Choroid plexus epithelial cell (primary cell): ENCODE data around the gene FRYL.

ENCODE experiments used
- DNase-seq: peaks from one replicate; pipeline ENCODE4 v3.0.0-alpha.2; 2010; ENCODE audit warnings: low read depth
- H3K4me3 ChIP-seq: 2 replicates; pipeline ENCODE4 v1.5.1; 2011; ENCODE audit warnings: low read depth, mild to moderate bottlenecking, control low read depth, low read length, moderate library complexity
- TF ChIP-seq, protein P1 (sequence below): conservative IDR thresholded peaks from 2 replicates; pipeline ENCODE4 v1.5.1; 2011; ENCODE audit warnings: low read depth, mild to moderate bottlenecking, control low read depth, inconsistent platforms, low read length, moderate library complexity

The FRYL gene

DNA sequence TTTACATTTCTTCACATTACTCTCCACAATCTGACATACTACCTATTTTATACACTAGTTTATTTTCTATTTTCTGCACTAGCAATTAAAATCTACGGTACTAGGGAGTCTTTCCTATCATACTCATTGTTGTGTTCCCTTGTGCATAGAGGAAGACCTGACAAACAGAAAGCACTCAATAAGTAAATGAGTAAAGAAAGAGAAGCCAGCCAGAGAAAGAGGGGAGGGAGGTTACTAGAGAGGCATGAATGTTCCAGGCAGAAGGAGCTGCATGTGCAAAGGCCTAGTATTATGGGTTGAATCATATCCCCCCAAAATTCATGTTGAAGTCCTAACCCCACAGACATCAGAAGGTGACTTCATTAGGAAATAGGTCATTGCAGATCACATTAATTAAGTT lies 176.0 kb downstream of the FRYL start:
- no peak for DNase-seq
- no peak overlapping the region for H3K4me3 ChIP-seq
- TF ChIP-seq, protein P1, sequence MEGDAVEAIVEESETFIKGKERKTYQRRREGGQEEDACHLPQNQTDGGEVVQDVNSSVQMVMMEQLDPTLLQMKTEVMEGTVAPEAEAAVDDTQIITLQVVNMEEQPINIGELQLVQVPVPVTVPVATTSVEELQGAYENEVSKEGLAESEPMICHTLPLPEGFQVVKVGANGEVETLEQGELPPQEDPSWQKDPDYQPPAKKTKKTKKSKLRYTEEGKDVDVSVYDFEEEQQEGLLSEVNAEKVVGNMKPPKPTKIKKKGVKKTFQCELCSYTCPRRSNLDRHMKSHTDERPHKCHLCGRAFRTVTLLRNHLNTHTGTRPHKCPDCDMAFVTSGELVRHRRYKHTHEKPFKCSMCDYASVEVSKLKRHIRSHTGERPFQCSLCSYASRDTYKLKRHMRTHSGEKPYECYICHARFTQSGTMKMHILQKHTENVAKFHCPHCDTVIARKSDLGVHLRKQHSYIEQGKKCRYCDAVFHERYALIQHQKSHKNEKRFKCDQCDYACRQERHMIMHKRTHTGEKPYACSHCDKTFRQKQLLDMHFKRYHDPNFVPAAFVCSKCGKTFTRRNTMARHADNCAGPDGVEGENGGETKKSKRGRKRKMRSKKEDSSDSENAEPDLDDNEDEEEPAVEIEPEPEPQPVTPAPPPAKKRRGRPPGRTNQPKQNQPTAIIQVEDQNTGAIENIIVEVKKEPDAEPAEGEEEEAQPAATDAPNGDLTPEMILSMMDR: no peak

DNA sequence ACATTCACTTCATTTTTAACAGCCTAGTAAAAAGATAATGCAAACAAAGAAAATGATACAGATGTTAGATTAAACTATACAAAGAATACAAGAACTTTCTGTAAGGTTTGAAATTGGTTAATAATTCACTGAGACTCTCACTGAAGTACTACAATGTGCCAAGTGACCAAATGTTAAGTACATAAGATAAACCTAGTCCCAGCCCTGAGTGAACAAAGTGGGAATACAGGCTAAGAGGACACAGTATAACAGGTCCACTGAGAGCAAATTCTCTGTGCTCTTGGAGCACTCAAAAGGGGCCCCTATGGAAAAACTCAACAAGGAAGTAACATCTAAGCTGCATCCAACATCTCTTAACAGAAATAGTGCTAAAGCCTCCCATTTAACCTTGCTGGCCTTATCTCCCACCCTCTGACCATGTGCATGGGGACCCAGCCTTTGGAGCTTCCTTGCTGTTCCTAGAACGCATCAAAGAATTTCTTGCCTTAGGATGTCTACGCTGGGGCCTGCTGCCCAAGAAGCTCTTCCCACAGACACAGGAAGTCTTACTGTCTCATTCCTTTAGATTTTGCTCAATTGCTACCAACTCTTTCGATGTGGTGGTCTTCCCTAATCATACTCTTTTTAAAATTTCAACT lies 176.6 kb downstream of the FRYL start:
- no peak overlapping the region for H3K4me3 ChIP-seq
- TF ChIP-seq, protein P1: no peak
- no peak for DNase-seq

DNA sequence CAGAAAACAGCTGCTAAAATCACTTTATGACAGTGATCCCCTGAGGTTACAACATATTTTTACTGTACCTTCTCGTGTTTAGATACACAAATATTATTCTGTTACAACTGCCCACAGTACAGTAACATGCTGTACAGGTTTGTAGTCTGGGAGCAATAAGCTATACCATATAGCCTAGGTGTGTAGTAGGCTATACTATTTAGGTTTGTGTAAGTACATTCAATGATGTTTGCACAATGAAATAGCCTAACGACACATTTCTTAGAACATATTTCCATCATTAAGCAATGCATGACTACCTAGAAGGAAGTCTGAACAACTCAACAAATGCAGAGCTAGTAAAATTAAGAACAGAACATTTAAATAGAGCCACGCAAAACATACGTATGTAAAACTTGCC lies 177.3 kb downstream of the FRYL start:
- peak; percentile 53 for DNase-seq
- no peak overlapping the region for H3K4me3 ChIP-seq
- TF ChIP-seq, protein P1: no peak

DNA sequence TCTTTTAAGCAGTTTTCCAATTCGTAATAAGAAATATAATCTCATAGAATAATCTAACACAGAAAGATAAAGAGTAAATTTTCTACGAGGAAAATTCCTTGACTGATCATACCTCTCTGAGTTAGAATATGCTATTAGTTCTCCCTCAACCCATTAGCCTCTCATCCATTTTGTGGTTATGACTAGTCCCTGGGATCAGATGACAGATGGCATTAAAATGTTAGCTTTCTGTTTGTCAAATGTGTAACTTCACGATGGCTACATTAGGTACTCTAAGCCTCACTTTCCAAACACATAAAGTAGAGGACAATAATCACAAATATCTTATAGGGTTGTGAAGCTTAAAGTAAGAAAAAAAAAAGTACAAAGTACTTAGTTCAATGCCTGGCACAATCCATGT lies 177.9 kb downstream of the FRYL start:
- DNase-seq: peak; percentile 69
- no peak overlapping the region for H3K4me3 ChIP-seq

DNA sequence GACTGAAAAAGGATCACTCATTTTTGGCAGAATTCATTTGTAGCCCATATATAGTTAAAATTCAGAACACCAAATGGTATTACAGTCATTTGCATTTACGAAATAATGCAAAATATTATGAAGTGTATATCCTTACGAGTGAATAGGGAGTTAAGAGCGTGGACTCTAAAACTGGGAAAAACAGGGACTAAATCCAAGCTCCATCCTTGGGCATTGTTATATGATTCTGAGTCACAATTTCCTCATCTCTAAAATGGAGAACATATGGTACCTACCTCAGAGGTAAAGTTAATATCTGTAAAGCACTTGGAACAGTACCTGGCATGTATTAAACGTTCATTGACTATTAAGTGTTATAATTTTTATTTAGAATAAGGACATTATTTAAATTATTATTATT lies 183.7 kb downstream of the FRYL start:
- H3K4me3 ChIP-seq: no peak overlapping the region
- no peak for DNase-seq
- TF ChIP-seq, protein P1: no peak

More for the DNA sequence above, 177.9 kb downstream of the FRYL start:
- TF ChIP-seq, protein P1: no peak

DNA sequence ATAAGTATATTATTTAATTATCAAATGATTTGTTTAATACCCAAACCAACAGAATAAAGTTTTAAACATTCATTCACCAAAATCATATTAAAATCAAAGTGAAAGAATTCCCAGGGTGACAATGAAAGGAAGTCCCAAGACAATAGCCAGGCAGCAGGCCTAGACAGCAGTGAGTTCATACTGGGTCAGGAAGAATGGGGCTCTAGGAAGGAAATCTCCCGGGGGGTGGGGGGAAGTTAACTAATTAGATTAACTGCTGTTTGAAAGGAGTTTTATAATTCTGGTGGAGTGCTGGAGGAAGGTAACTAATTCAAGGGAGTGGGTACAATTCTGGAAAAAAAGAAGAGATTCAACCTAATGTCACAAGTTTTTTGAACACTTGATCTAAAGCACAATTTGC lies 185.9 kb downstream of the FRYL start:
- DNase-seq: no peak
- H3K4me3 ChIP-seq: no peak overlapping the region
- TF ChIP-seq, protein P1: no peak

DNA sequence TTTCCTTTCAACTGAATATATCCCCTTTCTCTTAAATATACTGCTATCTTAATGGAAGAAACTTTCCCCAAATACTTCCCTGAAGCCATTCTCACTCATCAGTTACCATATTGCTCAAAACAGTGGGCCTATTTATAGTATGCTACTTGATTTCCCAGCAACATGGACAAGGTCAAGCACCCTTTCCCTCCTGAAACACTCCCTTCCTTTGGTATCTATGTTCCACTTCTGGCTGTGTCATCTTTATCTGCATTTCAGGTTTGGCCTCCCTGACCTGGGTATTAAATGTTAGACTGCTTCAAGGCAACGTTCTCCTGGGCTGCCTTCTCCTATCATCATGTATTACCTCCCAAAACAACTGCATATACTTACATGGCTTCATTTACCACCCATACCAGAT lies 188.7 kb downstream of the FRYL start:
- H3K4me3 ChIP-seq: no peak overlapping the region
- DNase-seq: no peak
- TF ChIP-seq, protein P1: no peak
